ENCODE measurements around the gene MEGF6. TPM values are rescaled to one million over a fixed set of nuclear protein-coding genes. Genes with fewer than 3 reads are reported as not detected.

Gene MEGF6
- total and polyA plus RNA-seq, 2 donors, result 9.6 to 35.2 TPM

- DNase-seq (ENCODE audit: low read depth in 6 of 9, low spot score in 9 of 9), result no peak
- Histone ChIP-seq H3K27me3 (ENCODE audit: control insufficient read depth in 2 of 2, insufficient read depth in 1 of 2, low read length in 1 of 2) (peaks cover 55 to 80% of the 10 kb centered on the region in 2 donors), H3K4me1 (ENCODE audit: control insufficient read depth in 2 of 2, insufficient read depth in 2 of 2, low read length in 2 of 2) (peaks cover 8 to 10% of the 10 kb centered on the region in 2 donors), H3K4me3 (ENCODE audit: low read length in 2 of 2) (no peak overlapping the region), H3K36me3 (ENCODE audit: control insufficient read depth in 2 of 2, insufficient read depth in 2 of 2, low read length in 1 of 2) (no peaks in the 10 kb centered on the region), H3K27ac (ENCODE audit: low read depth in 1 of 2, low read length in 1 of 2) (no peak overlapping the region), H3K9me3 (ENCODE audit: control insufficient read depth in 2 of 2, insufficient read depth in 1 of 2, low read length in 1 of 2) (peaks cover 0 to 2% of the 10 kb centered on the region in 2 donors)
- 26% methylated on average over 10 of the region's 10 CpGs for whole genome bisulfite sequencing
Observed at GRCh38 chr1:3653286-3653618, 41.9 kb upstream of the MEGF6 start.

- H3K4me3 ChIP-seq (ENCODE audit: low read length in 2 of 2), result peak overlapping the region in 1 of 2 donors; percentile 39
- H3K36me3 ChIP-seq (ENCODE audit: control insufficient read depth in 2 of 2, insufficient read depth in 2 of 2, low read length in 1 of 2), result no peaks in the 10 kb centered on the region
- peaks cover 0 to 2% of the 10 kb centered on the region in 2 donors for H3K9me3 ChIP-seq (ENCODE audit: control insufficient read depth in 2 of 2, insufficient read depth in 1 of 2, low read length in 1 of 2)
- peaks cover 55 to 75% of the 10 kb centered on the region in 2 donors for H3K27me3 ChIP-seq (ENCODE audit: control insufficient read depth in 2 of 2, insufficient read depth in 1 of 2, low read length in 1 of 2)
- peaks cover 8 to 10% of the 10 kb centered on the region in 2 donors for H3K4me1 ChIP-seq (ENCODE audit: control insufficient read depth in 2 of 2, insufficient read depth in 2 of 2, low read length in 2 of 2)
- H3K27ac ChIP-seq (ENCODE audit: low read depth in 1 of 2, low read length in 1 of 2), result no peak overlapping the region
- WGBS, result 4% methylated on average over 68 of the region's 68 CpGs
- no peak for DNase-seq (ENCODE audit: low read depth in 6 of 9, low spot score in 9 of 9)
Observed at GRCh38 chr1:3652548-3653285, 41.4 kb upstream of the MEGF6 start.

- WGBS, result 2% methylated on average over 80 of the region's 80 CpGs
- peaks cover 8 to 10% of the 10 kb centered on the region in 2 donors for H3K4me1 ChIP-seq (ENCODE audit: control insufficient read depth in 2 of 2, insufficient read depth in 2 of 2, low read length in 2 of 2)
- DNase-seq (ENCODE audit: low read depth in 6 of 9, low spot score in 9 of 9), result no peak
- peaks cover 0 to 2% of the 10 kb centered on the region in 2 donors for H3K9me3 ChIP-seq (ENCODE audit: control insufficient read depth in 2 of 2, insufficient read depth in 1 of 2, low read length in 1 of 2)
- peaks cover 55 to 68% of the 10 kb centered on the region in 2 donors for H3K27me3 ChIP-seq (ENCODE audit: control insufficient read depth in 2 of 2, insufficient read depth in 1 of 2, low read length in 1 of 2)
- peaks cover 0 to 5% of the 10 kb centered on the region in 2 donors for H3K36me3 ChIP-seq (ENCODE audit: control insufficient read depth in 2 of 2, insufficient read depth in 2 of 2, low read length in 1 of 2)
- H3K4me3 ChIP-seq (ENCODE audit: low read length in 2 of 2), result peak within 1 kb of the TSS in 1 of 2 donors; percentile 39
- H3K27ac ChIP-seq (ENCODE audit: low read depth in 1 of 2, low read length in 1 of 2), result no peak within 1 kb of the TSS
Observed at GRCh38 chr1:3651930-3652547, 40.7 kb upstream of the MEGF6 start, which contains the start of gene TP73. Gene TP73, plus strand, starts transcription at chr1:3652516. Its CDS starts 29,850 bp downstream, at chr1:3682366.

GRCh38 chr1:3651026-3651929 lies 40.0 kb upstream of the MEGF6 start:
- Histone ChIP-seq H3K27ac (ENCODE audit: low read depth in 1 of 2, low read length in 1 of 2) (no peak overlapping the region), H3K27me3 (ENCODE audit: control insufficient read depth in 2 of 2, insufficient read depth in 1 of 2, low read length in 1 of 2) (peaks cover 52 to 60% of the 10 kb centered on the region in 2 donors), H3K9me3 (ENCODE audit: control insufficient read depth in 2 of 2, insufficient read depth in 1 of 2, low read length in 1 of 2) (peaks cover 0 to 2% of the 10 kb centered on the region in 2 donors), H3K4me1 (ENCODE audit: control insufficient read depth in 2 of 2, insufficient read depth in 2 of 2, low read length in 2 of 2) (peaks cover 8 to 10% of the 10 kb centered on the region in 2 donors), H3K4me3 (ENCODE audit: low read length in 2 of 2) (no peak overlapping the region), H3K36me3 (ENCODE audit: control insufficient read depth in 2 of 2, insufficient read depth in 2 of 2, low read length in 1 of 2) (peaks cover 0 to 12% of the 10 kb centered on the region in 2 donors)
- no peak for DNase-seq (ENCODE audit: low read depth in 6 of 9, low spot score in 9 of 9)
- WGBS, result 9% methylated on average over 83 of the region's 83 CpGs

DNA sequence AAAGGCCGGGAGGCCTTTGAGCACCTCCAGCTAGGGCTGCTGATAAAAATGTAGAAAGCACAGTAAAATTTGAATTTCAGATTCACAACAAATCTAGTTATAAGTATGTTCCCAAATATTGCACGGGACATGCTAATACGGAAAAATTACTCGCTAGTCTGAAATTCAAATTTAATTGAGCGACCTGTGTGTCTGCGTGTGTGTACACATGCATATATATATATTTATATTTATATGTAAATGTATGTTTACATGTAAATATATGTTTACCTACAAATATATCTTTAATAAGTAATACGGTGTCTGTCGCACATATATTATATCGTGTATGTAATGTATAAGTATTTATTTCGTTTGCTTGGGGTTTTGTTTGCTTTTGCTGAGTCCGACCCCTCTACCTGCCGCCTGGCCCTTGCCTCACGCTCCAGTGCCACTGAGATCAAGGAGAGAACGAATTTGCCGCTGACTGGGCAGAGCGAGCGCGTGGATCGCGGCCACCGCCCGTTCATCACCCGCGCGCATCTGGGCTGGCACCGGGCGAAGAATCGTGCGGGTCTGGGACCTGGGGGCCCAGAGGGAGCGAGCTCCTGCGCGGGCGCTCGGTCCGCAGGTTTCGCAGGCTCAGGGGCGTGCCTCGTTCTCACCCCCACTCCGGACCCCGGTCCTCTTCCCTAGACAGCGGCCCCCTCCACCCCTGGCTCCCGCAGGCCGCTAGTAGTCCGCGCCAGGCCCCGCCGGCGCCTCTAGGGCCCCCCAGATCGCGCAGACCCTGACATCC lies 39.1 kb upstream of the MEGF6 start:
- DNase-seq (ENCODE audit: low read depth in 6 of 9, low spot score in 9 of 9), result no peak
- Histone ChIP-seq H3K4me1 (ENCODE audit: control insufficient read depth in 2 of 2, insufficient read depth in 2 of 2, low read length in 2 of 2) (peaks cover 8 to 10% of the 10 kb centered on the region in 2 donors), H3K4me3 (ENCODE audit: low read length in 2 of 2) (peak overlapping the region in 1 of 2 donors; percentile 84), H3K9me3 (ENCODE audit: control insufficient read depth in 2 of 2, insufficient read depth in 1 of 2, low read length in 1 of 2) (peaks cover 0 to 2% of the 10 kb centered on the region in 2 donors), H3K36me3 (ENCODE audit: control insufficient read depth in 2 of 2, insufficient read depth in 2 of 2, low read length in 1 of 2) (peaks cover 0 to 18% of the 10 kb centered on the region in 2 donors), H3K27me3 (ENCODE audit: control insufficient read depth in 2 of 2, insufficient read depth in 1 of 2, low read length in 1 of 2) (peaks cover 52% of the 10 kb centered on the region in 2 donors), H3K27ac (ENCODE audit: low read depth in 1 of 2, low read length in 1 of 2) (no peak overlapping the region)
- 12% methylated on average over 50 of the region's 50 CpGs for WGBS

DNA sequence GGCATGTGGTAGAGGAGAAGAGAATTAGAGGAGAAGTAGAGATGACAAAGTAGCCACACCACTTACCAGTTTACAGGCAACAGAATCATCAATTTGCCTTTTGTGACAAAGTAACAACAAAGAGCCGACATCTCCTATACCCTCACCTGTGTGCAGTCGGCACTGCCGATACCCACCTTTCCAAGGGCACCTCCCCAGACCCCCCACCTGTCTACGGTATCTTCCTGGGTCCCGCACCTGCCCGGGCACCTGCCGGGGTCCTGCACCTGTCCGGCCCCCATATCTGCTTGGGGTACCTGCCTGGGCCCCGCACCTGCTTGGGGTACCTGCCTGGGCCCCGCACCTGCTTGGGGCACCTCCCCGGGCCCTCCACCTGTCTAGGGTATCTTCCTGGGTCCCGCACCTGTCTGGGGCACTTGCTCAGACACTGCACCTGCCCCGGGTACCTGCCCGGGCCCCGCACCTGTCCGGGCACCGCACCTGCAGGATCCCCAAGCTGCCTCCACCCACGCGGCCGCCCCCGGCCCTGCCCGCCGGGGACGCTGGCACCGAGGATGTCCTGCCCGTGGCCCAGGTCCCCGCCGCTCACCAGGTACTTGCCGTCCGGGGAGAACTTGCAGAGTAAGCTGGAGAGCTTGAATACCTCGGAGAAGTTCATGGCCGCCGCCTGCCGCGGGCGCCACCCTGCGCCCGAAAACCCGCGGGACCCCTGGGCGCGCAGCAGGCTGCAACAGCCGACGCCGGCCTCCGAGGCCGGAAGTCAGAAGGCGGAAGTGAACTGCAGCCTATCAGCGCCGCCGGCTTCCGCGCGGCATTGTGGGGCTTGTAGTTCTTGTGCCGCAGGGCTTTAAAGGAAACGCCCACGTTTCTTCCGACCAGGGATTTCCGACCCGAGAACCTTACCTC lies 38.3 kb upstream of the MEGF6 start, which contains the start of gene WRAP73:
Gene WRAP73, minus strand, starts transcription at position 762 of the 906 bp plus-strand sequence. Its CDS starts 104 bp downstream, at position 658.
- peak within 1 kb of the TSS; percentile 63 to 84 for H3K4me3 ChIP-seq (ENCODE audit: low read length in 2 of 2)
- peaks cover 0 to 26% of the 10 kb centered on the region in 2 donors for H3K36me3 ChIP-seq (ENCODE audit: control insufficient read depth in 2 of 2, insufficient read depth in 2 of 2, low read length in 1 of 2)
- WGBS, result 5% methylated on average over 60 of the region's 60 CpGs
- H3K27me3 ChIP-seq (ENCODE audit: control insufficient read depth in 2 of 2, insufficient read depth in 1 of 2, low read length in 1 of 2), result peaks cover 44% of the 10 kb centered on the region in 2 donors
- H3K27ac ChIP-seq (ENCODE audit: low read depth in 1 of 2, low read length in 1 of 2), result peak within 1 kb of the TSS in 1 of 2 donors; percentile 60
- peaks cover 8 to 10% of the 10 kb centered on the region in 2 donors for H3K4me1 ChIP-seq (ENCODE audit: control insufficient read depth in 2 of 2, insufficient read depth in 2 of 2, low read length in 2 of 2)
- H3K9me3 ChIP-seq (ENCODE audit: control insufficient read depth in 2 of 2, insufficient read depth in 1 of 2, low read length in 1 of 2), result peaks cover 0 to 2% of the 10 kb centered on the region in 2 donors
- peak; percentile 84 to 96 (median 90) for DNase-seq (ENCODE audit: low read depth in 6 of 9, low spot score in 9 of 9)

GRCh38 chr1:3646596-3646995 lies 35.3 kb upstream of the MEGF6 start:
- Histone ChIP-seq H3K9me3 (ENCODE audit: control insufficient read depth in 2 of 2, insufficient read depth in 1 of 2, low read length in 1 of 2) (peaks cover 0 to 2% of the 10 kb centered on the region in 2 donors), H3K4me1 (ENCODE audit: control insufficient read depth in 2 of 2, insufficient read depth in 2 of 2, low read length in 2 of 2) (peaks cover 8 to 10% of the 10 kb centered on the region in 2 donors), H3K4me3 (ENCODE audit: low read length in 2 of 2) (no peak overlapping the region), H3K27ac (ENCODE audit: low read depth in 1 of 2, low read length in 1 of 2) (no peak overlapping the region), H3K27me3 (ENCODE audit: control insufficient read depth in 2 of 2, insufficient read depth in 1 of 2, low read length in 1 of 2) (peaks cover 15 to 17% of the 10 kb centered on the region in 2 donors), H3K36me3 (ENCODE audit: control insufficient read depth in 2 of 2, insufficient read depth in 2 of 2, low read length in 1 of 2) (peaks cover 0 to 31% of the 10 kb centered on the region in 2 donors)
- DNase-seq (ENCODE audit: low read depth in 6 of 9, low spot score in 9 of 9), result no peak
- 97% methylated on average over 20 of the region's 20 CpGs for WGBS

Data from thymus (tissue), 11 donors.